Spinal cord (tissue), 10 donors: ENCODE data around the gene NOP58. TPM values are rescaled to one million over a fixed set of nuclear protein-coding genes. Genes with fewer than 3 reads are reported as not detected.
"Not testable (repeated sequence)": the region's sequence is repeated elsewhere in the genome, so short reads cannot be mapped to it uniquely, and the experiment has no call there.

Source experiments
- DNase-seq, 6 donors: peaks; one replicate each; pipeline versions ENCODE4 v3.0.0 to v3.0.0-alpha.2; 2013 to 2015; ENCODE audit warnings: low spot score in 6 of 6, low read depth in 4 of 6
- H3K27ac ChIP-seq: one replicate; pipeline ENCODE4 v1.5.1; 2013; ENCODE audit warnings: low read depth, low read length, control low read depth
- H3K27me3 ChIP-seq: one replicate; pipeline ENCODE4 v1.6.1; 2013; ENCODE audit warnings: low read length; ENCODE audit not compliant: control insufficient read depth, insufficient read depth
- H3K36me3 ChIP-seq: one replicate; pipeline ENCODE4 v1.6.1; 2013; ENCODE audit warnings: low read length; ENCODE audit not compliant: control insufficient read depth, insufficient read depth
- H3K4me1 ChIP-seq: one replicate; pipeline ENCODE4 v1.6.1; 2013; ENCODE audit warnings: low read length; ENCODE audit not compliant: control insufficient read depth, insufficient read depth
- H3K4me3 ChIP-seq: one replicate; pipeline ENCODE4 v1.5.1; 2013; ENCODE audit warnings: low read depth, low read length, control low read depth
- H3K9me3 ChIP-seq: one replicate; pipeline ENCODE4 v1.6.1; 2013; ENCODE audit warnings: low read length; ENCODE audit not compliant: control insufficient read depth, insufficient read depth
- WGBS: methylation state at CpG from one replicate; pipeline ENCODE4 v1.1.5; 2013; ENCODE audit warnings: missing lambda C conversion rate; ENCODE audit not compliant: insufficient coverage; 5-methylcytosine and 5-hydroxymethylcytosine counted together
- polyA plus RNA-seq, 2 donors: library from polyadenylated mRNA; unstranded; fragments of 120-200 nt; gene quantifications; one replicate each; pipeline ENCODE4 v1.2.1, GENCODE V29; 2013; ENCODE audit not compliant: insufficient read length in 2 of 2
- total RNA-seq, 2 donors: library from RNA; depleted of rRNA in 1 of 2; stranded (reverse); fragments of 120-200 nt in 1 of 2; fragments of >200 nt in 1 of 2; gene quantifications; one replicate each; pipeline versions ENCODE4 v1.2.3 to v1.2.4, GENCODE V29; 2013 to 2014
- donor health status: healthy.

NOP58 gene
- total and polyA plus RNA-seq, 4 donors = 55.4 to 67.8 (median 64.5) TPM

DNA sequence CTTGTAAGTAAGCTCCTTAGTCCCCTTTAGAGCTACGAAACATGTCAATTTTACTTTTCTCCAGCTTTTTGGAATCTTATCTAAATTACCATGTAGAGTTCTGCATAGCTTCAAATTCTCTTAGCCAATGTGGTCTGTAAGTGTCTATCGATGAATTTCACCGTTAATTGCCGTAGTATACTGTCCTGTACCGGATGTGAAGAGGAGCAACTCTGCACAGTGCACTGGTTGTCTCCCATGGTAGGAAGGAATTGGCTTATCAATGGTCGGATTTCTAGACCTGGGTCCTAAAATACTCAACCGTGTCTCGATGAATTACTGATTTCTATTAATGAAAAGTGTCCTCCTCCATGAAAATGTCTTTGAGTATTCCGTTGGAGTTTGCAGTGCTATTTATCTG, 1.9 kb downstream of the NOP58 start:
- peaks cover 4% of the 10 kb centered on the region for H3K4me1 ChIP-seq
- H3K27me3 ChIP-seq = no peaks in the 10 kb centered on the region
- H3K9me3 ChIP-seq = no peaks in the 10 kb centered on the region
- H3K4me3 ChIP-seq = peak overlapping the region; percentile 97
- H3K36me3 ChIP-seq = no peaks in the 10 kb centered on the region
- 53% methylated on average over 5 of the region's 9 CpGs for WGBS
- DNase-seq = no peak
- H3K27ac ChIP-seq = no peak overlapping the region

DNA sequence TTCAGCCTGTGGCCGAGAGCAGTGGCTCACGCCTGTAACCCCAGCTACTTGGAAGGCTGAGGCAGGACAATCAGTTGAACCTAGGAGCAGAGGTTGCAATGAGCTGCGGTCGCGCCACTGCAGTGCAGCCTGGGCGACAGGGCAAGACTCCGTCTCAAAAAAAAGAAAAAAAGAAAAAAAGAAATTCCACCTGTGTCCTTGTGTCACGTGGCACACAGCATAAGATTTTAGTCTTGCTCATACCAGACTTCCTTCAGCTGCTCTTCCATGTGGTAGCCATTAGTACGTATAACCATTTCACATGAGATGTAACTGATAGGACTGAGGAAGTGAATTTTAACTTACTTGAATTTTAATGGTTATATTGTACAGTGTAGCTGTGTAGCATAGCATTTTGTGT, 4.0 kb downstream of the NOP58 start:
- WGBS = 71% methylated on average over 2 of the region's 9 CpGs
- H3K36me3 ChIP-seq = no peaks in the 10 kb centered on the region

DNA sequence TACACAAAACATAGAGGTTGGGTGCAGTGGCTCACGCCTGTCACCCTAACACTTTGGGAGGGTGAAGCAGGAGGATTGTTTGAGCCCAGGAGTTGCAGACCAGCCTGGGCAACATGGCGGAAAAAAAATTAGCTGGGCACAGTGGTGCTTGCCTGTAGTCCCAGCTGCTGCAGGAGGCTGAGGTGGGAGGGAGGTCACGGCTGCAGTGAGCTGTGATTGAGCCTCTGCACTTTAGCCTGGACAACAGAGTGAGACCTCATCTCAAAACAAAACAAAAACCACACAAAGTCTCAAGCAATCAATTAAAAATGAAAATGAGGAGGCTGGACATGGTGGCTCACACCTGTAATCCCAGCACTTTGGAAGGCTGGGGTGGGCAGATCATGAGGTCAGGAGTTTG, 4.9 kb downstream of the NOP58 start:
- DNase-seq = no peak
- Histone ChIP-seq H3K4me3 (no peak overlapping the region), H3K27me3 (no peaks in the 10 kb centered on the region), H3K4me1 (no peaks in the 10 kb centered on the region), H3K27ac (no peak overlapping the region), H3K36me3 (no peaks in the 10 kb centered on the region), H3K9me3 (no peaks in the 10 kb centered on the region)
- 80% methylated on average over 1 of the region's 3 CpGs for WGBS

More for the DNA sequence above, 4.0 kb downstream of the NOP58 start:
- Histone ChIP-seq H3K27me3 (no peaks in the 10 kb centered on the region), H3K4me1 (peaks cover 3% of the 10 kb centered on the region), H3K27ac (no peak overlapping the region), H3K4me3 (no peak overlapping the region), H3K9me3 (no peaks in the 10 kb centered on the region)
- DNase-seq = no peak

DNA sequence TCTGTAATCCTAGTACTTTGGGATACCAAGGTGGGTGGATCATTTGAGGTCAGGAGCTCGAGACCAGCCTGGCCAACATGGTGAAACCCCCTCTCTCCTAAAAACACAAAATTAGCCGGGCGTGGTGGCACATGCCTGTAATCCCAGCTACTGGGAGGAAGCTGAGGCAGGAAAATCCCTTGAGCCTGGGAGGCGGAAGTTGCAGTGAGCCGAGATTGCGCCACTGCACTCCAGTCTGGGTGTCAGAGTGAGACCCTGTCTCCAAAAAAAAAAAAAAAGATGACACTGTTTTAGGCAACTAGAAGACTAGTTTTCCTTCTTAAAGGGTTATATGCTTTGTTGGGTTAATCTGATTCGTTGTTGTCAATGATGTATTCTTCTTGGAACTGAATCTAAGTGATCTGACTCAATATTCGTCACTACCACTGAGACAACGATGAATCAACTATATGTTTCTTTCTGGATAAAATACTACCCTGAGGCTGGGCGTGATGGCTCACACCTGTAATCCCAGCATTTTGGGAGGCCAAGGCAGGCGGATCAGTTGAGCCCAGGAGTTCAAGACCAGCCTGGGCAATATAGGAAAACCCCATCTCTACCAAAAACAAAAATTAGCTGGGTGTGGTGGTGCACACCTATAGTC, 10.6 kb downstream of the NOP58 start:
- DNase-seq, H3K27ac ChIP-seq, H3K4me1 ChIP-seq, H3K4me3 ChIP-seq, H3K9me3 ChIP-seq, H3K27me3 ChIP-seq: not testable (repeated sequence)
- 98% methylated on average over 6 of the region's 11 CpGs for WGBS
- H3K36me3 ChIP-seq = peaks cover 24% of the 10 kb centered on the region

DNA sequence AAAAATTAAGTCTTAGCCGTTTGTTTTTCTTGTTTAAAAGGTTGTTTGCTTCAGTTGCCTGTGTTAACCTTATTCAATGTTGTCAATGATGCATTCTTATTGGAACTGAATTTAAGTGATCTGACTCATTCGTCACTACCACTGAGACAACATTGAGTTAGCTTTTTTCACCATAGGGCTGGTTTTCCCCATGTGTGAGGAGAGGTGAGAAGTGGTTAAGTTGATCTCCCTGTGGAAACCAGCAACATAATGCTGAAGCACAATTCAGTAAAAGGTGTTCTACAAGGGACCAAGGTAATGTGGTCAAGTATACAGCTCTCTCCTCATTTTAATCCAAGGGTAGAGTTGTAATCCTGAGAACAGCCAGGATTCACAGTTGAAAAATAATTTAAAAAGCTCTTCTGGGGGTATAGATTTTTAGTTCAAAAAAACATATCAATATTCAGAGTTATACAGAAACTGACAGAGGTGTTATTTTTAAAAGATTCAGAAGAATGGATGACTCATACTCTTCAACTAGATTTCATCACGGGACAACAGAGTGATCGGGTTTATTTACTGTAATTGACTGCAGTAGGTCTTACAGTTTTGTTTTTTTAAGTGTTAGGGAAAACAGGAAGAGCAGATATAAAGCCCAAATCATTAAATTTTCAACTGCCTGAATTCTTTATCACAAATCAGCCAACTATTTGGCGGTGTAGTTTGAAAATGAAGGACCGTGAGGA, 12.6 kb downstream of the NOP58 start:
- no peak overlapping the region for H3K27ac ChIP-seq
- H3K9me3 ChIP-seq = no peaks in the 10 kb centered on the region
- no peaks in the 10 kb centered on the region for H3K27me3 ChIP-seq
- no CpG with 5 or more reads among the region's 6 CpGs for WGBS
- no peak overlapping the region for H3K4me3 ChIP-seq
- peaks cover 33% of the 10 kb centered on the region for H3K36me3 ChIP-seq
- no peak for DNase-seq
- no peaks in the 10 kb centered on the region for H3K4me1 ChIP-seq

DNA sequence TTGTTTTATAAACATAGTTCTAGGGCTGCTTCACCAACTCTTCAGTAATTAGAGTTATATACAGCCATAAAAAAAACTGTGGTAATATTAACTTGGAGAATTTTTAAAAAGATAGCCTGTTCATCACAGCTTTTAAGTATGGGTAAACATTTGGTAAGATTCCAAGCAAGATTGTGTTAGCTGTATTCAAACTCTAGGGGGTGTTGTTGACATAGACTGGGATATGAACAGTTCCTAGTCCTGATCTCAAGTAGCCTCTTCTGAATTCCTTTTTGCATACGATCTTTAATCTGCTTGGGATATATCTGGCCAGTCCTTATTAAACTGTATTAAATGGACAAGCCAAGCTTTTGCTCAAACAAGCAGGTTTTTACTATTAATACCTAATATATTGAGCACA, 13.4 kb downstream of the NOP58 start:
- no peak overlapping the region for H3K4me3 ChIP-seq
- H3K27ac ChIP-seq = no peak overlapping the region
- H3K9me3 ChIP-seq = no peaks in the 10 kb centered on the region
- H3K27me3 ChIP-seq = no peaks in the 10 kb centered on the region
- WGBS = no CpG with 5 or more reads among the region's 1 CpG
- peak in 3 of 6 donors; percentile 12 to 69 (median 57) for DNase-seq
- no peaks in the 10 kb centered on the region for H3K4me1 ChIP-seq
- peaks cover 38% of the 10 kb centered on the region for H3K36me3 ChIP-seq

DNA sequence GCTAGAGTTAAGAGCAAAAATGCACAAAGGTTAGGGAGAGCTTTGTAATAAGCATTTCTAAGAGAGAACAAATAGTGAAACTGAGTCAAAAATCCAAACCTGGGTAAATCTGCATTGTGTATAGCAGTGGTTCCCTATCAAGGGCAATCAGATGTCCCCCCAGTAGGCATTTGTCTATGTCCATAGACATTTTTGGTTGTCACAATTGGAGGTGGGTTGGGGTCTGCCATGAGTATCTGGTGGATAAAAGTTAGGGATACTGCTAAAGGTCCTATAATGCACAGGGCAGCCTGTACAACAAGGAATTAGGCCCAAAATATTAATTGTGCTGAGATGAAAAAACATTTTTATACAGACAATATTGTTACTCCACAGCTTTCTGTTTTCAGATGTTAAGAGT, 21.0 kb downstream of the NOP58 start:
- H3K4me1 ChIP-seq = no peaks in the 10 kb centered on the region
- no peak overlapping the region for H3K27ac ChIP-seq
- no peaks in the 10 kb centered on the region for H3K9me3 ChIP-seq
- H3K36me3 ChIP-seq = peaks cover 52% of the 10 kb centered on the region
- no peak overlapping the region for H3K4me3 ChIP-seq
- no peaks in the 10 kb centered on the region for H3K27me3 ChIP-seq
- DNase-seq = no peak

DNA sequence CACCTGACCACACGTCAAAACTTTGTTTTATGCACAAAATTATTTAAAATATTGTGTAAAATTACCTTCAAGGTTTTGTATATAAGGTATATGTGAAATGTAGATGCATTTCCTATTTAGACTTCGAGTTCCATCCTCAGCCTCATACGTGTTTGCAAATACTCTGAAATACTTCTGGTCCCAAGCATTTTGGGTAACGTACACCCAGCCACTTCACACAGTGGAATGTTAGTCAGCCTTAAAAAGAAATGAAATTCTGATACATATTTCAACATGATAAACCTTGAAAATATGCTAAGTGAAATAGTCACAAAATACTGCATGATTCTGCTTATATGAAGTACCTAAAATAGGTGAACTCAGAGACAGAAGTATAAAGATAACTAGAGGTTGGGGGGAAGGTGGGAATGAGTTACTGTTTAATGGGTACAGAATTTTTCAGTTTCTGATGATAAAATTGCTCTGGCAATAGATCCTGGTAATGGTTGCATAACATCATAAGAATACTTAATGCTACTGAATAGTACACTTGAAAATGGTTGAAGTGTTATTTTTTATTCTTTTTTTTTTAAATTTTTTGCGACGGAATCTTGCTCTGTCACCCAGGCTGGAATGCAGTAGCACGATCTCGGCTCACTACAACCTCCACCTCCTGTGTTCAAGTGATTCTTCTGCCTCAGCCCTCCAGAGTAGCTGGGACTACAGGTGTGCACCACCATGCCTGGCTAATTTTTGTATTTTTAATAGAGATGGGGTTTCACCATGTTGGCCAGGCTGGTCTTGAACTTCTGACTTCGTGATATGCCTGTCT, 24.0 kb downstream of the NOP58 start:
- DNase-seq = no peak
- Histone ChIP-seq H3K27me3 (no peaks in the 10 kb centered on the region), H3K9me3 (no peaks in the 10 kb centered on the region), H3K27ac (no peak overlapping the region), H3K4me1 (no peaks in the 10 kb centered on the region), H3K36me3 (peaks cover 56% of the 10 kb centered on the region), H3K4me3 (no peak overlapping the region)
- no CpG with 5 or more reads among the region's 9 CpGs for WGBS

DNA sequence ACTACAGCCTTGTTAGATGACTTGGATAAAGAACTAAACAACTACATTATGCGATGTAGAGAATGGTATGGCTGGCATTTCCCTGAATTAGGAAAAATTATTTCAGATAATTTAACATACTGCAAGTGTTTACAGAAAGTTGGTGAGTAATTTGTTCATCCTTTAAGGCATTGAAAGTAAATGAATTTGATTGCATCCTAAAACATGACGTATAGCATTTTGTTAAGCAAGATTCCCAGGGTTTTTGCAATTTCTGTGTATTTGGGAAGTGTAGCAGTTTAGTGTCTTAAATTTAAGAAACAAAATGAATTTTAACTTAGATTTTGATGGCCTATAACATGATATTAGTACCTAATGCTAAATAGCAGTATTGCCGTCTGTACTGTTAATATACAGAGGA, 24.8 kb downstream of the NOP58 start:
- no peaks in the 10 kb centered on the region for H3K4me1 ChIP-seq
- no peak for DNase-seq
- no peaks in the 10 kb centered on the region for H3K9me3 ChIP-seq
- H3K27ac ChIP-seq = no peak overlapping the region
- no peaks in the 10 kb centered on the region for H3K27me3 ChIP-seq
- no peak overlapping the region for H3K4me3 ChIP-seq
- peaks cover 52% of the 10 kb centered on the region for H3K36me3 ChIP-seq
- no CpG with 5 or more reads among the region's 3 CpGs for WGBS
